Astrocyte (in vitro differentiated cells and primary cell): ENCODE measurements around the gene PARVB. TPM values are rescaled to one million over a fixed set of nuclear protein-coding genes. Genes with fewer than 3 reads are reported as not detected.

Experiments
- DNase-seq: peaks from one replicate; pipeline ENCODE4 v3.0.0-alpha.2; 2010; ENCODE audit warnings: low read depth
- FAIRE-seq: peaks from 2 replicates; lab custom pipeline; 2011; peaks lifted over from hg19 to GRCh38; lab: Jason Lieb, UNC
- H2AFZ ChIP-seq: 2 replicates; pipeline ENCODE4 v1.6.0; 2012; ENCODE audit warnings: low read depth, low read length, inconsistent platforms
- H3K27ac ChIP-seq: 2 replicates; pipeline ENCODE4 v1.5.1; 2011; ENCODE audit warnings: low read depth, low read length, inconsistent platforms
- H3K27me3 ChIP-seq: 2 replicates; pipeline ENCODE4 v1.6.0; 2011; ENCODE audit warnings: low read length, inconsistent platforms; ENCODE audit not compliant: insufficient read depth
- H3K36me3 ChIP-seq: 2 replicates; pipeline ENCODE4 v1.5.1; 2011; ENCODE audit warnings: low read length, inconsistent platforms; ENCODE audit not compliant: insufficient read depth
- H3K4me1 ChIP-seq: 2 replicates; pipeline ENCODE4 v1.5.1; 2011; ENCODE audit warnings: low read length, inconsistent platforms; ENCODE audit not compliant: insufficient read depth
- H3K4me2 ChIP-seq: 2 replicates; pipeline ENCODE4 v1.6.0; 2012; ENCODE audit warnings: low read length, inconsistent platforms
- H3K4me3 ChIP-seq: 2 replicates; pipeline ENCODE4 v1.5.1; 2011; ENCODE audit warnings: low read depth, mild to moderate bottlenecking, low read length, inconsistent platforms; ENCODE audit not compliant: insufficient read depth
- H3K79me2 ChIP-seq: 2 replicates; pipeline ENCODE4 v1.6.0; 2012; ENCODE audit warnings: mild to moderate bottlenecking, low read length, inconsistent platforms; ENCODE audit not compliant: insufficient read depth
- H3K9ac ChIP-seq: 2 replicates; pipeline ENCODE4 v1.6.0; 2012; ENCODE audit warnings: mild to moderate bottlenecking, low read length, inconsistent platforms
- H3K9me3 ChIP-seq: 2 replicates; pipeline ENCODE4 v1.5.1; 2012; ENCODE audit warnings: low read depth, mild to moderate bottlenecking, low read length, inconsistent platforms; ENCODE audit not compliant: insufficient read depth
- H4K20me1 ChIP-seq: 2 replicates; pipeline ENCODE4 v1.6.0; 2012; ENCODE audit warnings: low read length, inconsistent platforms; ENCODE audit not compliant: insufficient read depth
- H3K27ac Mint-ChIP-seq: one replicate; pipeline ENCODE4 v1.8.0; 2021; ENCODE audit warnings: mild to moderate bottlenecking, mixed read lengths; ENCODE audit not compliant: unreplicated experiment
- H3K27me3 Mint-ChIP-seq: one replicate; pipeline ENCODE4 v1.8.0; 2021; ENCODE audit warnings: low read depth, mixed read lengths; ENCODE audit not compliant: unreplicated experiment
- H3K36me3 Mint-ChIP-seq: one replicate; pipeline ENCODE4 v1.8.0; 2021; ENCODE audit warnings: low read depth, mixed read lengths; ENCODE audit not compliant: unreplicated experiment
- H3K4me1 Mint-ChIP-seq: one replicate; pipeline ENCODE4 v1.8.0; 2021; ENCODE audit warnings: low read depth, mixed read lengths; ENCODE audit not compliant: unreplicated experiment
- H3K4me3 Mint-ChIP-seq: one replicate; pipeline ENCODE4 v1.8.0; 2021; ENCODE audit warnings: mild to moderate bottlenecking, moderate library complexity, mixed read lengths; ENCODE audit not compliant: unreplicated experiment
- H3K9me3 Mint-ChIP-seq: one replicate; pipeline ENCODE4 v1.8.0; 2021; ENCODE audit warnings: mild to moderate bottlenecking, mixed read lengths; ENCODE audit not compliant: unreplicated experiment
- CTCF ChIP-seq: IDR thresholded peaks from 2 replicates; pipeline ENCODE4 v1.5.1; 2011; ENCODE audit warnings: low read depth, mild to moderate bottlenecking, inconsistent platforms, low read length, moderate library complexity; ENCODE audit not compliant: insufficient read depth
- EZH2 ChIP-seq: IDR thresholded peaks from 2 replicates; pipeline ENCODE4 v1.6.1; 2012; ENCODE audit warnings: mild to moderate bottlenecking, low read length, inconsistent platforms; ENCODE audit not compliant: insufficient read depth
- total RNA-seq: library from RNA; stranded (reverse); gene quantifications from 2 replicates; pipeline ENCODE4 v1.2.1, GENCODE V29; 2021

PARVB gene
- total RNA-seq, 1 donor from 2014 or later: 22.0 TPM

- peaks cover 17% of the 10 kb centered on the region for H3K27me3 Mint-ChIP-seq
- peaks cover 4% of the 10 kb centered on the region for H3K9me3 Mint-ChIP-seq
- H3K4me1 Mint-ChIP-seq: no peaks in the 10 kb centered on the region
- no peaks in the 10 kb centered on the region for H3K79me2 ChIP-seq
- H4K20me1 ChIP-seq: no peaks in the 10 kb centered on the region
- FAIRE-seq: no peak
- H3K4me2 ChIP-seq: no peak overlapping the region
- DNase-seq: no peak
- no peaks in the 10 kb centered on the region for H3K36me3 ChIP-seq
- H3K27ac Mint-ChIP-seq: no peak overlapping the region
- no peak overlapping the region for H2AFZ ChIP-seq
- no peak overlapping the region for H3K4me3 Mint-ChIP-seq
- H3K27ac ChIP-seq: no peak overlapping the region
- no peaks in the 10 kb centered on the region for H3K4me1 ChIP-seq
- no peaks in the 10 kb centered on the region for H3K9me3 ChIP-seq
- TF ChIP-seq CTCF: no peak
- TF ChIP-seq EZH2: no peak
- H3K9ac ChIP-seq: no peak overlapping the region
- H3K4me3 ChIP-seq: no peak overlapping the region
- peaks cover 12% of the 10 kb centered on the region for H3K36me3 Mint-ChIP-seq
- H3K27me3 ChIP-seq: no peaks in the 10 kb centered on the region
Observed at GRCh38 chr22:44119669-44120313, 95.7 kb downstream of the PARVB start.

DNA sequence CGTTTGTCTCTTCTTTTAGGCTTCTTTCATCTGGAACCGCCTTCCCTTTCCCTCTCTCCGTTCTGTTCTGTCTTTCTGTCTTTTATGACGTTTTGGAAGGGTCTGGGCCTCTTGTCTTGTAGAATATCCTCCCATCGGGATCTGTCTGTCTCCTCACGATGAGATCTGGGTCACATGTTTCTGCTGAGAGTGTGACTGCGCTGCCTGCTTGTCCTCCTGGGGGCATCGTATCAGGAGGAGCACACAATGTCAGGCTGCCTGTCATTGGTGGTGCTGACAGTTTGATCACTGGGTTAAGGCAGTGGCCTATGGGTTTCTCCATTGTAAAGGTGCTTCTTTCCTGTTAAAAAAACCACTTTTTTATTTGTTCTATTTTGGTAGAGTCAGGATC lies 96.2 kb downstream of the PARVB start:
- TF ChIP-seq CTCF (no peak), EZH2 (no peak)
- H3K36me3 ChIP-seq: no peaks in the 10 kb centered on the region
- H3K79me2 ChIP-seq: no peaks in the 10 kb centered on the region
- H2AFZ ChIP-seq: no peak overlapping the region
- peaks cover 12% of the 10 kb centered on the region for H3K36me3 Mint-ChIP-seq
- no peak overlapping the region for H3K27ac ChIP-seq
- no peaks in the 10 kb centered on the region for H3K27me3 ChIP-seq
- no peak overlapping the region for H3K4me3 ChIP-seq
- no peak for DNase-seq
- no peak overlapping the region for H3K4me3 Mint-ChIP-seq
- peaks cover 4% of the 10 kb centered on the region for H3K9me3 Mint-ChIP-seq
- H3K27ac Mint-ChIP-seq: no peak overlapping the region
- peaks cover 17% of the 10 kb centered on the region for H3K27me3 Mint-ChIP-seq
- no peaks in the 10 kb centered on the region for H4K20me1 ChIP-seq
- FAIRE-seq: no peak
- no peak overlapping the region for H3K4me2 ChIP-seq
- no peaks in the 10 kb centered on the region for H3K4me1 ChIP-seq
- no peaks in the 10 kb centered on the region for H3K4me1 Mint-ChIP-seq
- no peak overlapping the region for H3K9ac ChIP-seq
- no peaks in the 10 kb centered on the region for H3K9me3 ChIP-seq

DNA sequence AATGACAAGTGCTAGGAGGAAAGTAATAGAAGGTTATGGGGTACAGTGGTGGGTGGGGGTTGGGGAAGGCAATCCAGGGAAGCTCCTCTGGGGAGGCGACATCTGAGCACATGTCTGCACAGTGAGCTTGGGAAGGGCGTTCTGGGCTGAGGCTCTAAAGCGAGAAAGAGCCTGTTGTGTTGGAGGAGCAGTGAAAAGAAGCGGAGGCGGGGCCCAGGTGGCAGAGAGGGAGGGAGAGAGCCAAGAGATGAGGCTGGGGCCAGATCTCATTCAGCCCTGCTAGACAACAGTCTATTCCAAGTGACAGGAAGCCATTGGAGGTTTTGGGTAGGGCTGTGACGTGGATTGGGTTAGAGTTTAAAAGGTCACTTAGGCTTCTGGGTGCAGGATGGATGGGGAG lies 101.3 kb downstream of the PARVB start:
- H3K9me3 ChIP-seq: peaks cover 9% of the 10 kb centered on the region
- H3K27ac ChIP-seq: no peak overlapping the region
- no peak for FAIRE-seq
- H3K4me1 ChIP-seq: no peaks in the 10 kb centered on the region
- peaks cover 6% of the 10 kb centered on the region for H3K27me3 Mint-ChIP-seq
- H3K4me3 ChIP-seq: no peak overlapping the region
- H2AFZ ChIP-seq: no peak overlapping the region
- peak overlapping the region; percentile 2 for H3K27ac Mint-ChIP-seq
- DNase-seq: no peak
- H3K4me3 Mint-ChIP-seq: no peak overlapping the region
- peaks cover 15% of the 10 kb centered on the region for H3K36me3 Mint-ChIP-seq
- H4K20me1 ChIP-seq: peaks cover 4% of the 10 kb centered on the region
- no peaks in the 10 kb centered on the region for H3K27me3 ChIP-seq
- TF ChIP-seq CTCF: no peak
- TF ChIP-seq EZH2: no peak
- no peak overlapping the region for H3K4me2 ChIP-seq
- no peaks in the 10 kb centered on the region for H3K4me1 Mint-ChIP-seq
- H3K79me2 ChIP-seq: no peaks in the 10 kb centered on the region
- H3K9me3 Mint-ChIP-seq: peaks cover 22% of the 10 kb centered on the region
- H3K9ac ChIP-seq: no peak overlapping the region
- no peaks in the 10 kb centered on the region for H3K36me3 ChIP-seq
